Stimulated activated CD8-positive, alpha-beta memory T cell treated with anti-CD3 and anti-CD28 coated beads, Interleukin-4, amount 100 ng/mL, for 24 hours (primary cell): Measurements from ENCODE around the gene ASB4.
"Not testable (repeated sequence)": the region's sequence is repeated elsewhere in the genome, so short reads cannot be mapped to it uniquely, and the experiment has no call there.

ENCODE experiments used
- DNase-seq: peaks from one replicate; pipeline ENCODE4 v3.0.0-alpha.2; 2020; ENCODE audit warnings: low read depth

Gene ASB4

GRCh38 chr7:95552010-95552926, 66.5 kb downstream of the ASB4 start:
- not testable (repeated sequence) for DNase-seq

GRCh38 chr7:95553939-95554338, 68.2 kb downstream of the ASB4 start:
- no peak for DNase-seq

- no peak for DNase-seq
Measured at GRCh38 chr7:95556777-95557176, 71.0 kb downstream of the ASB4 start.

GRCh38 chr7:95558864-95559263, 73.1 kb downstream of the ASB4 start:
- no peak for DNase-seq

- no peak for DNase-seq
Measured at GRCh38 chr7:95560674-95561073, 74.9 kb downstream of the ASB4 start.

GRCh38 chr7:95569720-95570119, 84.0 kb downstream of the ASB4 start:
- DNase-seq, result no peak

GRCh38 chr7:95577137-95577536, 91.4 kb downstream of the ASB4 start:
- no peak for DNase-seq

GRCh38 chr7:95578299-95578855, 92.6 kb downstream of the ASB4 start:
- DNase-seq, result no peak

- DNase-seq, result no peak
Measured at GRCh38 chr7:95579318-95579717, 93.6 kb downstream of the ASB4 start.

GRCh38 chr7:95581467-95581866, 95.7 kb downstream of the ASB4 start:
- no peak for DNase-seq

- DNase-seq, result no peak
Measured at GRCh38 chr7:95582578-95583293, 97.0 kb downstream of the ASB4 start.

- DNase-seq, result no peak
Measured at GRCh38 chr7:95583834-95584621, 98.3 kb downstream of the ASB4 start.

- DNase-seq, result no peak
Measured at GRCh38 chr7:95584769-95585425, 99.2 kb downstream of the ASB4 start.

- no peak for DNase-seq
Measured at GRCh38 chr7:95585426-95585789, 99.7 kb downstream of the ASB4 start.

GRCh38 chr7:95586951-95587301, 101.2 kb downstream of the ASB4 start:
- no peak for DNase-seq

GRCh38 chr7:95589031-95589430, 103.3 kb downstream of the ASB4 start:
- no peak for DNase-seq

GRCh38 chr7:95589766-95590165, 104.0 kb downstream of the ASB4 start:
- no peak for DNase-seq
